Epithelial cell of umbilical artery (primary cell): ENCODE measurements around the gene NEURL2. TPM values are rescaled to one million over a fixed set of nuclear protein-coding genes. Genes with fewer than 3 reads are reported as not detected.

Experiments used
- total RNA-seq: library from RNA; depleted of rRNA; stranded (reverse); fragments of >200 nt; gene quantifications from 2 replicates; pipeline ENCODE4 v1.2.3, GENCODE V29; 2014

Gene NEURL2
- 2.6 TPM in 2 replicates for total RNA-seq

GRCh38 chr20:45890985-45891983 is at the start of gene NEURL2, which contains the start of gene CTSA:
Gene NEURL2, minus strand, starts transcription at chr20:45891208. Its CDS starts 217 bp downstream, at chr20:45890991.
Gene CTSA, plus strand, starts transcription at chr20:45891335. Its CDS starts 234 bp downstream, at chr20:45891569.

DNA sequence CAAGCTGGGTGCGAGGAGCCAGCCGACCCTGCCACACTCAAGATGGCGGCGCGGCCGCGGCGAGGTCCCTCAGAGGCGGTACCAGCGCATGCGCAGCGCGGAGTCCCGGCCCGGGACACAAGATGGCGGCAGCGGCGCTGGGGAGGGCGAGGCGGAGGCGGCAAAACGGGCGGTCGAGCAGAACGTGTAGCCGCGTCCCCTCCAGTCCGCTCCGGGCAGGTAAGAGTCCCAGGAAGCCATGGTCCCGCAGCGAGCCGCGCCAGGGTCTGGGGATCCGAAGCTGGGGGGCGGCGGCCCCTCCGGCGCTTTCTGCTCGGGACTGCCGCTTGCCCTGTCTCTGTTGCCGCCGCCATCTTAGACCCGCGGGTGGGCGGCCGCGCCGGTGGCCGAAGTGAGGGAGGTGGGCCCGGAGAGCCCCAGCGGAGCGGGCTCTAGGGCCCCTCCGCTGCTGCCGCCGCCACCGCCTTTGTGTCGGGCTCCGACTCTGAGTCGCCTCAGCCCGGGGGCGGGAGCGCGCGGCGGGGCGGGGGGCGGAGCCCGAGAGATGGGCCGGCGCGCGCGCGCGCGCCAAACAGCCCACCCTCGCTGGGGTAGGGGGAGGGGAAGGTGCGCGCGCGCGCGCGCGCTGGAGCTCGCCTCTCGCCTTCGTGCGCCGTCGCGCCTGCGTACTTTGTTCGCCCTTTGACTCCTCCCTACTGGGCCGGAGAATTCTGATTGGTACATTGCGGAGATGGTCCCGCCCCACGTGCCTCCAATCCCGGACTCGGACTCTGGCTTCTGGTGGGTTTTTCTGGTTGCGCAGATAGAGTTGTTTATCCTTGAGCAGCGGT is 43.8 kb upstream of the NEURL2 start, which contains the start of gene PCIF1:
Gene PCIF1, plus strand, starts transcription at position 98 of the 830 bp plus-strand sequence. CDS start 4,317 bp downstream, outside the sequence.

DNA sequence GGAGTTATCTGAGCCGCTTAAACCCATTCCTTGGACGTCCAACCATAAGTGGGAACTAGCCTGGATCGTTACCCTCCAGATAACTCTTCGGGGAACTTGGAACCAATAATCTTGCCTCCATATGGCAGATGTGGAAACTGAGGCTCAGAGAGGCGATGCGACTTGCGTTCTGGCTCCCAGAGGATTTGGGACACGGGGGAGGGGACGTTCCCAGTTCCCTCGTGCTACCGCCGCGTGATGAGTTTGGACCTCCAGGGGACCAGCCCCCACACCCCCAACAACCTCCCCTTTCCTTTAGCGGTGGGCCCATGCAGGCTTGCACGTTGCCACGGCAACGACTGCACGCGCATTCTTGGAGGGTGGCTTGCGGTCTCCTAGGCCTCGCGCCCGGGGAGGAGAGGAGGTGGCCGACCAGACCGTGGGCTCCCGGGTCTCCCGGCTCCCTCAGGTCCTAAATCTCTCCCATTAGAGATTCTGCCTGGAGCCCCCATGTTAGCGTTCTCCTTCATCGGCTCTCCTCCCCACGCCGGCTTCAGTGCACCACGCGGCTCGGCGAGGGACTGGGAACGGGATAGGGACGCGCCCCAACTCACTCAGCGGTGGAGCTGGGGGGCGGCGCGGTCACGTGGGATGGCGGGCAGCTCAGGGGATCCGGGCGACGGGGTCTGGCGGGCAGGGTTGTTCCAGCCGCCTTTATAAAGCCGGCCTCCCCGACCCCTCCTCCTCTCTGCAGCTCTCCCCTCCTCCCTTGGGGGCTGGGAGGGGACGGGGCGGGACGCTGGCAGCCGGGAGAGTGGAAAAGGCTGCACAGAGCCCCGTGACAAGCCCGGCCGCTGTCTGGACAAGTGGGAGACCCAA is 20.7 kb upstream of the NEURL2 start, which contains the start of gene PLTP:
Gene PLTP, minus strand, starts transcription at position 670 of the 858 bp plus-strand sequence. CDS start 703 bp downstream, outside the sequence.

GRCh38 chr20:45887346-45887715 is 3.7 kb downstream of the NEURL2 start, which contains the start of gene SPATA25:
Gene SPATA25, minus strand, starts transcription at chr20:45887622. Its CDS starts 32 bp downstream, at chr20:45887590.

GRCh38 chr20:45880988-45881788 is 9.8 kb downstream of the NEURL2 start, which contains the start of gene ZSWIM1:
Gene ZSWIM1, plus strand, starts transcription at chr20:45881227. Its CDS starts 1,366 bp downstream, at chr20:45882593.

DNA sequence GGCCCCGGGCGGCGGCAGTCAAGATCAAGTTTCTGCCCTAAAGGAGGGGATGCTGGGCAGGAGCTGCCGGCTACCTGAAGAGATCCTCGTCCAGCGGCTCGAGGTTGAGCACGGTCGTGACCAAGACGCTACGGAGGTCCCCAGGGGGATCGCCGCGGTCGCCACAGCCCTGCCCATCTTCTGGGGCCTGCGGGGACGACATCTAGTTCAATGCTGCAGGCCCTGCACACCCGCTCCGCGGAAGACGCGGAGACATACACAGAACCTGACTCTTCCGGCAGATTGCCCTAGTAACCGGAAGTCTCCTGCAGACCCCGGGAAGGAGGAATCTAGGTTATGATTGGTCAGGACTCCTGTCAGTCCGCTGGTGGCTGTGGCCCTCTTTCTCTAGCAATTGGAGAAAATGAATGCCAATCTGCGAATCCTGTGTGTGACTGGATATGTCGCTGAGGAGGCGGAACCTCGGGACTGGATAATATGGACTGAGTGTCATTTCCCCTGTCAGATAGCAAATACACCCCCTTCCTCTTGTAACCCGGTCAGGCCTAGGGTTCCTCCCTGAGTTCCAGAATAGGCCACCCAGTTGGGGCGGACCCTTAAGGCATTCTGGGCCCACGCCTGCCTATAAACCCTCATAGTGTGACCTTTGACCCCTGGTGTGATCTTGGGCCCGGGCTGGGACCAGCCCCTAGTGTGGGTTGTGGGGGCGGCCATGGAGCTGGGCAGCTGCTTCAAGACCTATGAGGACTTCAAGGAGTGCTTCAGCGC is 33.7 kb downstream of the NEURL2 start, which contains the start of the genes ACOT8 and ZSWIM3:
Gene ACOT8, minus strand, starts transcription at position 279 of the 768 bp plus-strand sequence. Its CDS starts 77 bp downstream, at position 202.
Gene ZSWIM3, plus strand, starts transcription at position 501 of the 768 bp plus-strand sequence. Its CDS starts 212 bp downstream, at position 713.

Other genes with a start within 250 kb of the NEURL2 start
- not detected in 2 replicates for gene WFDC11, start 221.0 kb downstream of the NEURL2 start, total RNA-seq
- not detected in 2 replicates for gene WFDC13, start 189.2 kb downstream of the NEURL2 start, total RNA-seq
- not detected in 2 replicates for gene WFDC10B, start 186.2 kb downstream of the NEURL2 start, total RNA-seq
- gene SPINT4, start 168.9 kb downstream of the NEURL2 start, total RNA-seq = not detected in 2 replicates
- gene WFDC3, start 99.3 kb downstream of the NEURL2 start, total RNA-seq = 0.65 TPM in 1 of 2 replicates, not detected in the other
- gene DNTTIP1, start 99.3 kb downstream of the NEURL2 start, total RNA-seq = 17.2 and 19.8 TPM in 2 replicates
- 21.4 and 41.3 TPM in 2 replicates for gene UBE2C, start 78.6 kb downstream of the NEURL2 start, total RNA-seq
- not detected in 2 replicates for gene TNNC2, start 63.9 kb downstream of the NEURL2 start, total RNA-seq
- 22.4 and 32.5 TPM in 2 replicates for gene SNX21, start 57.4 kb downstream of the NEURL2 start, total RNA-seq
- 31.5 and 33.6 TPM in 2 replicates for gene ACOT8, start 33.8 kb downstream of the NEURL2 start, total RNA-seq
- 5.9 and 6.2 TPM in 2 replicates for gene ZSWIM3, start 33.6 kb downstream of the NEURL2 start, total RNA-seq
- gene ZSWIM1, start 10.0 kb downstream of the NEURL2 start, total RNA-seq = 2.0 and 3.2 TPM in 2 replicates
- 0.61 and 0.97 TPM in 2 replicates for gene SPATA25, start 3.6 kb downstream of the NEURL2 start, total RNA-seq
- 25.4 and 26.0 TPM in 2 replicates for gene CTSA, start 127 bp upstream of the NEURL2 start, total RNA-seq
- gene PLTP, start 20.9 kb upstream of the NEURL2 start, total RNA-seq = 10.6 and 13.6 TPM in 2 replicates
- gene PCIF1, start 43.5 kb upstream of the NEURL2 start, total RNA-seq = 6.8 and 7.5 TPM in 2 replicates
- gene ZNF335, start 81.0 kb upstream of the NEURL2 start, total RNA-seq = 8.1 and 10.5 TPM in 2 replicates
- gene MMP9, start 117.7 kb upstream of the NEURL2 start, total RNA-seq = not detected in 2 replicates
- under 0.01 and 0.32 TPM in 2 replicates for gene SLC12A5, start 138.0 kb upstream of the NEURL2 start, total RNA-seq
- 10.4 and 10.9 TPM in 2 replicates for gene NCOA5, start 198.8 kb upstream of the NEURL2 start, total RNA-seq
- gene CD40, start 227.1 kb upstream of the NEURL2 start, total RNA-seq = 17.3 and 17.5 TPM in 2 replicates